Uterus (tissue), 2 donors: ENCODE data around the gene HTT.

Experiments
- CTCF ChIP-seq, 4 experiments: fragments of 200-600 bp in 2 of 4; fragments of 450-650 bp in 2 of 4; sonication (generic) in 2 of 4; IDR thresholded peaks; one replicate each; pipeline ENCODE4 v1.5.1; 2016 to 2019; ENCODE audit warnings: antibody characterized with exemption in 4 of 4, mild to moderate bottlenecking in 2 of 4, moderate library complexity in 1 of 4
- POLR2A ChIP-seq, 2 donors: fragments of 450-650 bp; IDR thresholded peaks; one replicate each; pipeline ENCODE4 v1.6.1; 2016; ENCODE audit warnings: antibody characterized with exemption in 2 of 2, mild to moderate bottlenecking in 1 of 2, moderate library complexity in 1 of 2

- TF ChIP-seq CTCF (IDR thresholded peaks at IDR 0.05): no peak
- no peak for TF ChIP-seq POLR2A (IDR thresholded peaks at IDR 0.05)
Measured at GRCh38 chr4:3035674-3036073, 38.8 kb upstream of the HTT start.
